GM19372 (cell line): ENCODE data around the gene SLC35C1.

Experiments
- ATAC-seq: cut with Tn5 transposase; IDR thresholded peaks from one replicate; pipeline ENCODE4 v1.9.1; 2021; ENCODE audit warnings: mild to moderate bottlenecking, low read depth, moderate library complexity; ENCODE audit not compliant: unreplicated experiment

The SLC35C1 gene

GRCh38 chr11:45843158-45843924, 38.4 kb downstream of the SLC35C1 start:
- ATAC-seq = peak; percentile 22

- ATAC-seq = no peak
Measured at GRCh38 chr11:45844822-45845578, 40.1 kb downstream of the SLC35C1 start.

GRCh38 chr11:45846174-45846675, 41.3 kb downstream of the SLC35C1 start:
- no peak for ATAC-seq

- ATAC-seq = peak; percentile 88
Measured at GRCh38 chr11:45846974-45847910, 42.3 kb downstream of the SLC35C1 start, which contains the start of gene CRY2. Gene CRY2 (plus strand): TSS chr11:45847475. CDS start chr11:45847491, 16 bp downstream.

GRCh38 chr11:45847911-45848316, 43.0 kb downstream of the SLC35C1 start:
- ATAC-seq = no peak

GRCh38 chr11:45848654-45849081, 43.7 kb downstream of the SLC35C1 start:
- ATAC-seq = no peak

- ATAC-seq = no peak
Measured at GRCh38 chr11:45850446-45850845, 45.5 kb downstream of the SLC35C1 start.

- no peak for ATAC-seq
Measured at GRCh38 chr11:45851228-45851627, 46.3 kb downstream of the SLC35C1 start.

- ATAC-seq = no peak
Measured at GRCh38 chr11:45852018-45852711, 47.2 kb downstream of the SLC35C1 start.

GRCh38 chr11:45852712-45853101, 47.8 kb downstream of the SLC35C1 start:
- peak; percentile 60 for ATAC-seq

GRCh38 chr11:45853332-45854219, 48.6 kb downstream of the SLC35C1 start:
- ATAC-seq = no peak

GRCh38 chr11:45855308-45855707, 50.4 kb downstream of the SLC35C1 start:
- no peak for ATAC-seq

GRCh38 chr11:45856044-45856468, 51.1 kb downstream of the SLC35C1 start:
- no peak for ATAC-seq

- no peak for ATAC-seq
Measured at GRCh38 chr11:45857961-45858474, 53.1 kb downstream of the SLC35C1 start.

GRCh38 chr11:45858751-45859398, 53.9 kb downstream of the SLC35C1 start:
- ATAC-seq = no peak

GRCh38 chr11:45859661-45860140, 54.8 kb downstream of the SLC35C1 start:
- ATAC-seq = no peak

GRCh38 chr11:45860348-45860747, 55.4 kb downstream of the SLC35C1 start:
- ATAC-seq = no peak
